Measurements from ENCODE around the gene ARMC12. TPM values are rescaled to one million over a fixed set of nuclear protein-coding genes. Genes with fewer than 3 reads are reported as not detected.

The ARMC12 gene
- total RNA-seq, 1 experiment from 2014 or later = 2.3 TPM

DNA sequence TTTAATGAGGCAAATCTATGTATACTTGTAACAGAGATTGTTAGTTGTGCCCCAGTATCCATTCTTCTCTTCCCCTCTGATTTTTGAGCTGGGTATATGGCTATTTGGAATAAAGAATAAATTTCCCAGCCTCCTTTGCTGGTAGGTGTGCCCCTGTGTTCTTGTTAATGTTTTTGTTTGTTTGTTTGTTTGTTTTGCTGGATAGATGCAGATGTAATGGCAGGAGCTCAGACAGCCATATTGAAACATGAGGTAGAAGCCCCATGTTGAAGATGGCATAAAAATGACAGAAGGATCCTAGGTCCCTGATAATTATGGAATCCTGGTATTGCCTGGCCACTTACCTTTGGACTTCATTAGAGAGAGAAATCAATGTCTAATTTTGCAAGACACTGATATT lies 28.2 kb upstream of the ARMC12 start:
- no peak for DNase-seq (ENCODE audit: unreplicated experiment)
- CTCF ChIA-PET = no interaction called here
- peaks cover 13% of the 10 kb centered on the region for H3K4me1 Mint-ChIP-seq (ENCODE audit: insufficient read depth, unreplicated experiment)
- no peaks in the 10 kb centered on the region for H3K36me3 Mint-ChIP-seq (ENCODE audit: insufficient read depth, unreplicated experiment)
- no TSS peak for BruUV-seq (replicated peaks)
- H3K27ac Mint-ChIP-seq (ENCODE audit: low read depth, unreplicated experiment) = no peak overlapping the region
- H3K27me3 Mint-ChIP-seq (ENCODE audit: insufficient read depth, unreplicated experiment) = no peaks in the 10 kb centered on the region
- H3K9me3 Mint-ChIP-seq (ENCODE audit: unreplicated experiment) = no peaks in the 10 kb centered on the region
- POLR2A ChIA-PET = interaction anchor here (0.9 to 5.7 kb wide), 3 partner anchors 16 to 23 kb away, joined by 6 to 68 read pairs (median 32); no protein-coding TSS in a partner anchor
- H3K4me3 Mint-ChIP-seq (ENCODE audit: unreplicated experiment) = no peak overlapping the region
- intact Hi-C loops (cut with micrococcal nuclease) = no loop called here
- TF ChIP-seq CTCF (IDR thresholded peaks at IDR 0.05; ENCODE audit: unreplicated experiment) = no peak

- peaks cover 13% of the 10 kb centered on the region for H3K4me1 Mint-ChIP-seq (ENCODE audit: insufficient read depth, unreplicated experiment)
- peak; percentile 86 for DNase-seq (ENCODE audit: unreplicated experiment)
- CTCF ChIA-PET = interaction anchor here (0.6 to 1.4 kb wide), 5 partner anchors 14 to 287 kb away, joined by 3 to 5 read pairs (median 4); no protein-coding TSS in a partner anchor
- no TSS peak for BruUV-seq (replicated peaks)
- H3K4me3 Mint-ChIP-seq (ENCODE audit: unreplicated experiment) = no peak overlapping the region
- TF ChIP-seq CTCF (IDR thresholded peaks at IDR 0.05; ENCODE audit: unreplicated experiment) = no peak
- no peaks in the 10 kb centered on the region for H3K9me3 Mint-ChIP-seq (ENCODE audit: unreplicated experiment)
- POLR2A ChIA-PET = interaction anchor here (0.7 to 5.7 kb wide), 17 partner anchors 8 to 406 kb away, joined by 3 to 68 read pairs (median 5); partner anchors contain the start of gene FKBP5
- H3K36me3 Mint-ChIP-seq (ENCODE audit: insufficient read depth, unreplicated experiment) = peaks cover 1% of the 10 kb centered on the region
- no peak overlapping the region for H3K27ac Mint-ChIP-seq (ENCODE audit: low read depth, unreplicated experiment)
- no peaks in the 10 kb centered on the region for H3K27me3 Mint-ChIP-seq (ENCODE audit: insufficient read depth, unreplicated experiment)
- intact Hi-C loops (cut with micrococcal nuclease) = no loop called here
These were observed 26.5 kb upstream of the ARMC12 start for GRCh38 chr6:35710241-35710847.

DNA sequence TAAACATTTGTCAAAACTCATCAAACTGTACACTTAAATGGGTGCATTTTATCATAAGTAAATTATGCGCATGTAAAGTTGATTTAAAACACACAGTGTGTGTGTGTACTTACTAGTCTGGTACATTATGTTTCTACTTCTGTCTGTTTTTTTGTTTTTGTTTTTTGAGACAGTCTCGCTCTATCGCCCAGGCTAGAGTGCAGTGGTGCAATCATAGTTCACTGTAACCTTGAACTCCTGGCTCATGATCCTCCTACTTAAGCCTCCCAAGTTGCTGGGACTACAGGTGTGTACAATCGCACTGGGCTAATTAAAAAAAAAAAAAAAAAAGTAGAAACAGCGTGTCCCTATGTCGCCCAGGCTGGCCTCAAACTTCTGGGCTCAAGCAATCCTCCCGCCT lies 25.1 kb upstream of the ARMC12 start:
- no TSS peak for BruUV-seq (replicated peaks)

More for the DNA sequence above, 25.1 kb upstream of the ARMC12 start:
- intact Hi-C loops (cut with micrococcal nuclease) = no loop called here
- Mint-ChIP-seq H3K4me3 (ENCODE audit: unreplicated experiment) (no peak overlapping the region), H3K27ac (ENCODE audit: low read depth, unreplicated experiment) (peak overlapping the region; percentile 67), H3K36me3 (ENCODE audit: insufficient read depth, unreplicated experiment) (peaks cover 6% of the 10 kb centered on the region), H3K27me3 (ENCODE audit: insufficient read depth, unreplicated experiment) (no peaks in the 10 kb centered on the region), H3K4me1 (ENCODE audit: insufficient read depth, unreplicated experiment) (peaks cover 13% of the 10 kb centered on the region), H3K9me3 (ENCODE audit: unreplicated experiment) (no peaks in the 10 kb centered on the region)
- TF ChIP-seq CTCF (IDR thresholded peaks at IDR 0.05; ENCODE audit: unreplicated experiment) = no peak
- POLR2A ChIA-PET = interaction anchor here (1.0 to 5.7 kb wide), 3 partner anchors 13 to 121 kb away, joined by 3 to 68 read pairs (median 20); no protein-coding TSS in a partner anchor
- no peak for DNase-seq (ENCODE audit: unreplicated experiment)
- CTCF ChIA-PET = interaction anchor here (0.6 kb wide), 2 partner anchors 8 to 127 kb away, joined by 3 to 6 read pairs; no protein-coding TSS in a partner anchor

Data from MCF 10A (cell line).